Measurements from ENCODE around the gene RUSF1. TPM values are rescaled to one million over a fixed set of nuclear protein-coding genes. Genes with fewer than 3 reads are reported as not detected.
"Not testable (repeated sequence)": the region's sequence is repeated elsewhere in the genome, so short reads cannot be mapped to it uniquely, and the experiment has no call there.

RUSF1 gene
- polyA plus RNA-seq, 1 donor from 2014 or later = 19.8 TPM

GRCh38 chr16:31527734-31528274 is 19.6 kb upstream of the RUSF1 start, which contains the start of gene AHSP:
TSS of gene AHSP (plus strand) at chr16:31527900. CDS start at chr16:31528140, 240 bp downstream.
- H3K4me1 Mint-ChIP-seq = peaks cover 6 to 19% (median 12%) of the 10 kb centered on the region in 3 donors
- peaks cover 21% of the 10 kb centered on the region for H3K27me3 Mint-ChIP-seq
- no peak within 1 kb of the TSS for H3K27ac Mint-ChIP-seq
- H3K9me3 Mint-ChIP-seq = no peaks in the 10 kb centered on the region
- H3K4me3 Mint-ChIP-seq = peak within 1 kb of the TSS in 2 of 4 donors; percentile 32 to 39
- H3K36me3 Mint-ChIP-seq = no peaks in the 10 kb centered on the region

- Mint-ChIP-seq H3K4me3 (no peak overlapping the region), H3K36me3 (peaks cover under 1% of the 10 kb centered on the region), H3K27me3 (peaks cover 18% of the 10 kb centered on the region), H3K4me1 (peaks cover 3 to 17% (median 12%) of the 10 kb centered on the region in 3 donors), H3K9me3 (no peaks in the 10 kb centered on the region), H3K27ac (no peak overlapping the region)
Observed at GRCh38 chr16:31525113-31525512, 16.9 kb upstream of the RUSF1 start.

GRCh38 chr16:31523768-31524167 is 15.6 kb upstream of the RUSF1 start:
- peaks cover 0 to 12% (median 11%) of the 10 kb centered on the region in 3 donors for H3K4me1 Mint-ChIP-seq
- H3K36me3 Mint-ChIP-seq, H3K27ac Mint-ChIP-seq, H3K27me3 Mint-ChIP-seq, H3K4me3 Mint-ChIP-seq, H3K9me3 Mint-ChIP-seq: not testable (repeated sequence)

- no peak overlapping the region for H3K27ac Mint-ChIP-seq
- H3K9me3 Mint-ChIP-seq = peaks cover 0 to 4% (median 0%) of the 10 kb centered on the region in 3 donors
- peaks cover 3% of the 10 kb centered on the region for H3K36me3 Mint-ChIP-seq
- peaks cover 3% of the 10 kb centered on the region for H3K27me3 Mint-ChIP-seq
- H3K4me1 Mint-ChIP-seq = peaks cover 0 to 2% (median 0%) of the 10 kb centered on the region in 3 donors
- no peak overlapping the region for H3K4me3 Mint-ChIP-seq
Observed at GRCh38 chr16:31522071-31522470, 13.9 kb upstream of the RUSF1 start.

GRCh38 chr16:31521368-31521767 is 13.2 kb upstream of the RUSF1 start:
- Mint-ChIP-seq H3K36me3 (peaks cover 3% of the 10 kb centered on the region), H3K4me3 (no peak overlapping the region), H3K9me3 (peaks cover 0 to 8% (median 2%) of the 10 kb centered on the region in 3 donors), H3K27ac (no peak overlapping the region), H3K4me1 (peaks cover 0 to 2% (median 0%) of the 10 kb centered on the region in 3 donors), H3K27me3 (peaks cover 3% of the 10 kb centered on the region)

GRCh38 chr16:31519759-31520431 is 11.7 kb upstream of the RUSF1 start:
- H3K27me3 Mint-ChIP-seq = peaks cover 3% of the 10 kb centered on the region
- no peak overlapping the region for H3K4me3 Mint-ChIP-seq
- H3K36me3 Mint-ChIP-seq = peaks cover 3% of the 10 kb centered on the region
- no peaks in the 10 kb centered on the region for H3K4me1 Mint-ChIP-seq
- peaks cover 1 to 8% (median 2%) of the 10 kb centered on the region in 3 donors for H3K9me3 Mint-ChIP-seq
- no peak overlapping the region for H3K27ac Mint-ChIP-seq

GRCh38 chr16:31517800-31518402 is 9.7 kb upstream of the RUSF1 start:
- Mint-ChIP-seq H3K4me3 (no peak overlapping the region), H3K36me3 (peaks cover 3% of the 10 kb centered on the region), H3K27ac (no peak overlapping the region), H3K4me1 (peaks cover 0 to 1% (median under 1%) of the 10 kb centered on the region in 3 donors), H3K9me3 (peaks cover 1 to 8% (median 2%) of the 10 kb centered on the region in 3 donors), H3K27me3 (peaks cover 3% of the 10 kb centered on the region)

GRCh38 chr16:31513884-31514283 is 5.7 kb upstream of the RUSF1 start:
- Mint-ChIP-seq H3K4me1 (peaks cover 12 to 14% (median 14%) of the 10 kb centered on the region in 3 donors), H3K36me3 (no peaks in the 10 kb centered on the region), H3K4me3 (no peak overlapping the region), H3K9me3 (peaks cover 1 to 8% (median 2%) of the 10 kb centered on the region in 3 donors), H3K27me3 (peaks cover 3% of the 10 kb centered on the region), H3K27ac (no peak overlapping the region)

- no peak overlapping the region for H3K4me3 Mint-ChIP-seq
- peaks cover 16 to 21% (median 20%) of the 10 kb centered on the region in 3 donors for H3K4me1 Mint-ChIP-seq
Observed at GRCh38 chr16:31513126-31513525, 4.9 kb upstream of the RUSF1 start.

GRCh38 chr16:31508706-31509195 is 560 bp upstream of the RUSF1 start:
- Mint-ChIP-seq H3K27ac (peak overlapping the region; percentile 96 to 98 (median 96)), H3K36me3 (no peaks in the 10 kb centered on the region), H3K4me3 (peak overlapping the region; percentile 90 to 97 (median 97)), H3K9me3 (no peaks in the 10 kb centered on the region), H3K4me1 (peaks cover 34 to 38% (median 37%) of the 10 kb centered on the region in 3 donors), H3K27me3 (no peaks in the 10 kb centered on the region)

More at GRCh38 chr16:31513126-31513525, 4.9 kb upstream of the RUSF1 start:
- H3K36me3 Mint-ChIP-seq = no peaks in the 10 kb centered on the region
- H3K27ac Mint-ChIP-seq = no peak overlapping the region
- peaks cover 1 to 8% (median 2%) of the 10 kb centered on the region in 3 donors for H3K9me3 Mint-ChIP-seq
- peaks cover 3% of the 10 kb centered on the region for H3K27me3 Mint-ChIP-seq

- Mint-ChIP-seq H3K27me3 (no peaks in the 10 kb centered on the region), H3K36me3 (no peaks in the 10 kb centered on the region), H3K4me1 (peaks cover 34 to 45% (median 36%) of the 10 kb centered on the region in 3 donors), H3K4me3 (peak overlapping the region; percentile 90 to 97 (median 97)), H3K27ac (peak overlapping the region; percentile 84 to 96 (median 91)), H3K9me3 (no peaks in the 10 kb centered on the region)
Observed at GRCh38 chr16:31507617-31507928, 618 bp downstream of the RUSF1 start.

- Mint-ChIP-seq H3K27me3 (no peaks in the 10 kb centered on the region), H3K27ac (peak overlapping the region; percentile 4 to 96 (median 75)), H3K36me3 (peaks cover 2% of the 10 kb centered on the region), H3K4me3 (peak overlapping the region in 1 of 4 donors; percentile 97), H3K4me1 (peaks cover 32 to 46% (median 33%) of the 10 kb centered on the region in 3 donors), H3K9me3 (no peaks in the 10 kb centered on the region)
Observed at GRCh38 chr16:31505483-31505882, 2.7 kb downstream of the RUSF1 start.

- peak overlapping the region in 1 of 4 donors; percentile 97 for H3K4me3 Mint-ChIP-seq
- H3K36me3 Mint-ChIP-seq = peaks cover 2% of the 10 kb centered on the region
- H3K4me1 Mint-ChIP-seq = peaks cover 26 to 37% (median 28%) of the 10 kb centered on the region in 3 donors
- H3K27ac Mint-ChIP-seq = no peak overlapping the region
- H3K9me3 Mint-ChIP-seq = no peaks in the 10 kb centered on the region
- H3K27me3 Mint-ChIP-seq = no peaks in the 10 kb centered on the region
Observed at GRCh38 chr16:31504159-31504558, 4.0 kb downstream of the RUSF1 start.

- not testable (repeated sequence) for H3K36me3 Mint-ChIP-seq, H3K4me3 Mint-ChIP-seq, H3K27ac Mint-ChIP-seq, H3K27me3 Mint-ChIP-seq, H3K9me3 Mint-ChIP-seq
- peaks cover 20 to 31% (median 22%) of the 10 kb centered on the region in 3 donors for H3K4me1 Mint-ChIP-seq
Observed at GRCh38 chr16:31503555-31503954, 4.6 kb downstream of the RUSF1 start.

GRCh38 chr16:31502981-31503380 is 5.2 kb downstream of the RUSF1 start:
- no peak overlapping the region for H3K4me3 Mint-ChIP-seq
- no peaks in the 10 kb centered on the region for H3K9me3 Mint-ChIP-seq
- peak overlapping the region in 1 of 3 donors; percentile 31 for H3K27ac Mint-ChIP-seq
- peaks cover 18 to 27% (median 21%) of the 10 kb centered on the region in 3 donors for H3K4me1 Mint-ChIP-seq
- H3K27me3 Mint-ChIP-seq = no peaks in the 10 kb centered on the region
- H3K36me3 Mint-ChIP-seq = peaks cover 3% of the 10 kb centered on the region
